Retinal pigment epithelial cell (primary cell): ENCODE results near the gene OR10H4.

Experiments used
- DNase-seq: peaks from one replicate; pipeline ENCODE4 v3.0.0-alpha.2; 2010; ENCODE audit warnings: low read depth
- H3K4me3 ChIP-seq: 2 replicates; pipeline ENCODE4 v1.5.1; 2011; ENCODE audit warnings: mild to moderate bottlenecking, low read length, control low read depth, moderate library complexity
- CTCF ChIP-seq: conservative IDR thresholded peaks from 2 replicates; pipeline ENCODE4 v1.5.1; 2011; ENCODE audit warnings: low read depth, low read length, control low read depth, inconsistent platforms

The OR10H4 gene

DNA sequence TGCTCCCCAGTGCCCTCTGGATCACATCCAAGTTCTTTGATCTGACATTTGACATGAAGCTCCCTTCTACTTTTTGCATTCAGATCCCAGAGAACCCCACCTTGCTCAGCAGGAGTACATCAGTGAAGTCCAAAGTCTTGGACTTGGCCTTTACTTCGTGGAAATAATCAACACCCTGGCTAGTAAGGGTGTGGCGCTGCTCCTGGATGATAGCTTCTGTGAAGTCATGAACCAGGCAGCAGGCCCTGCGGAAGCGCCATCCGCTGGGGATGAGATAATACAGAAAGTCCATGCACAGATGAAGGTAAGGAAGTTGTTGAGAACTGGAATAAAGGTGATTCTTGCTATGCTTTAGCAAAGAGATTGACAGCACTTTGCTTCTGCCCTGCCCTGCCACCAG lies 43.2 kb downstream of the OR10H4 start:
- no peak for TF ChIP-seq CTCF
- no peak overlapping the region for H3K4me3 ChIP-seq
- no peak for DNase-seq

GRCh38 chr19:15995536-15995935 lies 46.7 kb downstream of the OR10H4 start:
- DNase-seq = no peak
- TF ChIP-seq CTCF = no peak

GRCh38 chr19:15998166-15998565 lies 49.4 kb downstream of the OR10H4 start:
- H3K4me3 ChIP-seq = no peak overlapping the region
- no peak for TF ChIP-seq CTCF
- DNase-seq = no peak

More at GRCh38 chr19:15995536-15995935, 46.7 kb downstream of the OR10H4 start:
- H3K4me3 ChIP-seq = no peak overlapping the region
